Measurements from ENCODE around the gene CYLD.

- TF ChIP-seq CTCF (IDR thresholded peaks at IDR 0.05; ENCODE audit: low read length), result no peak
- TF ChIP-seq EZH2 (IDR thresholded peaks at IDR 0.05; ENCODE audit: borderline replicate concordance, low read length), result no peak
These were observed 54.9 kb downstream of the CYLD start for GRCh38 chr16:50796829-50797228.
